SK-N-SH (cell line): ENCODE measurements around the gene SLC6A20. TPM values are rescaled to one million over a fixed set of nuclear protein-coding genes. Genes with fewer than 3 reads are reported as not detected.

Experiments
- CTCF ChIA-PET: fragments of 300-600, 350-600 bp; formaldehyde crosslinking; extraction: SDS; loops from one replicate; lab custom pipeline; 2021; lab: Yijun Ruan, JAX
- POLR2A ChIA-PET: fragments of 350-600 bp; sonication (Branson Sonifier 250); formaldehyde crosslinking; extraction: SDS; loops from one replicate; lab custom pipeline; 2020; ENCODE audit warnings: antibody characterized with exemption, inconsistent platforms; lab: Yijun Ruan, JAX
- DNase-seq: peaks from one replicate; pipeline ENCODE4 v3.0.0; 2012
- H2AFZ ChIP-seq: fragments of 200-600 bp; sonication (generic); 2 replicates; pipeline ENCODE4 v1.8.1; 2016; ENCODE audit warnings: antibody characterized with exemption, mild to moderate bottlenecking, low read depth
- H3F3A ChIP-seq: fragments of 200-600 bp; sonication (generic); replicated peaks from 2 replicates; pipeline ENCODE3; 2016; ENCODE audit warnings: antibody characterized with exemption, mild to moderate bottlenecking; ENCODE audit not compliant: insufficient read depth
- H3K27ac ChIP-seq, 2 experiments: fragments of 200-500 bp in 1 of 2; fragments of 200-600 bp in 1 of 2; sonication (Bioruptor generic) in 1 of 2; sonication (generic), shearing (Covaris generic) in 1 of 2; 2 replicates each; pipeline versions ENCODE4 v1.5.1 to v1.6.1; 2014 to 2016; ENCODE audit warnings: low read depth in 2 of 2, inconsistent platforms in 1 of 2, low read length in 1 of 2, mild to moderate bottlenecking in 1 of 2, mixed read lengths in 1 of 2
- H3K27me3 ChIP-seq: fragments of 200-600 bp; sonication (generic), shearing (Covaris generic); 2 replicates; pipeline ENCODE4 v1.6.1; 2016; ENCODE audit warnings: mixed run types; ENCODE audit not compliant: insufficient read depth
- H3K36me3 ChIP-seq, 2 experiments: fragments of 200-500 bp in 1 of 2; fragments of 200-600 bp in 1 of 2; sonication (Bioruptor generic) in 1 of 2; sonication (generic) in 1 of 2; replicated peaks in 1 of 2; 2 replicates each; pipeline versions ENCODE3 to v1.5.1; 2014 to 2016; ENCODE audit warnings: low read length in 1 of 2, mild to moderate bottlenecking in 1 of 2; ENCODE audit not compliant: insufficient read depth in 2 of 2, control insufficient read depth in 1 of 2
- H3K4me1 ChIP-seq, 2 experiments: fragments of 200-500 bp in 1 of 2; fragments of 200-600 bp in 1 of 2; sonication (Bioruptor generic) in 1 of 2; sonication (generic), shearing (Covaris generic) in 1 of 2; 2 replicates each; pipeline versions ENCODE4 v1.5.1 to v1.6.1; 2014 to 2016; ENCODE audit warnings: low read depth in 1 of 2, low read length in 1 of 2, mixed run types in 1 of 2; ENCODE audit not compliant: insufficient read depth in 2 of 2, control insufficient read depth in 1 of 2
- H3K4me2 ChIP-seq: fragments of 200-600 bp; sonication (generic), shearing (Covaris generic); 2 replicates; pipeline ENCODE4 v1.6.1; 2017; ENCODE audit warnings: mixed run types
- H3K4me3 ChIP-seq, 2 experiments: fragments of 200-500 bp in 1 of 2; fragments of 200-600 bp in 1 of 2; sonication (Bioruptor generic) in 1 of 2; sonication (generic), shearing (Covaris generic) in 1 of 2; 2 replicates each; pipeline versions ENCODE4 v1.5.1 to v1.8.1; 2014 to 2016; ENCODE audit warnings: low read depth in 2 of 2, inconsistent platforms in 1 of 2, low read length in 1 of 2, mild to moderate bottlenecking in 1 of 2, mixed read lengths in 1 of 2, moderate library complexity in 1 of 2
- H3K79me2 ChIP-seq: fragments of 200-600 bp; sonication (generic); 2 replicates; pipeline ENCODE4 v1.8.1; 2017; ENCODE audit warnings: mild to moderate bottlenecking; ENCODE audit not compliant: insufficient read depth
- H3K9ac ChIP-seq: fragments of 200-600 bp; sonication (generic); 2 replicates; pipeline ENCODE4 v1.6.1; 2017; ENCODE audit warnings: mixed run types
- H3K9me2 ChIP-seq: fragments of 200-600 bp; sonication (generic); 2 replicates; pipeline ENCODE4 v1.6.1; 2017; ENCODE audit warnings: mixed run types
- H3K9me3 ChIP-seq: fragments of 200-600 bp; sonication (generic); 2 replicates; pipeline ENCODE4 v1.6.1; 2017; ENCODE audit warnings: mixed run types, mild to moderate bottlenecking, moderate library complexity
- H4K20me1 ChIP-seq: fragments of 200-600 bp; sonication (generic); 2 replicates; pipeline ENCODE4 v1.6.1; 2017; ENCODE audit warnings: mild to moderate bottlenecking, mixed run types; ENCODE audit not compliant: insufficient read depth
- FOSL2 ChIP-seq: IDR thresholded peaks from 2 replicates; pipeline ENCODE4 v1.4.0; 2012; ENCODE audit warnings: low read depth, mild to moderate bottlenecking, moderate library complexity, borderline replicate concordance
- FOXJ3 ChIP-seq: sonication (generic); formaldehyde crosslinking; IDR thresholded peaks from 2 replicates; pipeline ENCODE4 v1.5.1; 2020; ENCODE audit warnings: mild to moderate bottlenecking, missing genetic modification reagents
- FOXM1 ChIP-seq: IDR thresholded peaks from 2 replicates; pipeline ENCODE4 v1.4.0; 2012; ENCODE audit warnings: low read depth, mild to moderate bottlenecking
- JUND ChIP-seq: IDR thresholded peaks from 2 replicates; pipeline ENCODE4 v1.4.0; 2012
- MAX ChIP-seq: IDR thresholded peaks from 2 replicates; pipeline ENCODE4 v1.4.0; 2012; ENCODE audit warnings: low read depth
- MEF2A ChIP-seq: IDR thresholded peaks from 2 replicates; pipeline ENCODE4 v1.4.0; 2012; ENCODE audit warnings: low read depth, borderline replicate concordance
- MXI1 ChIP-seq: IDR thresholded peaks from 2 replicates; pipeline ENCODE4 v1.6.1; 2012; ENCODE audit warnings: mild to moderate bottlenecking, low read depth, low read length, improper control_type of control experiment
- PBX3 ChIP-seq: IDR thresholded peaks from 2 replicates; pipeline ENCODE4; 2012
- RAD21 ChIP-seq: IDR thresholded peaks from 2 replicates; pipeline ENCODE4 v1.6.1; 2012; ENCODE audit warnings: mild to moderate bottlenecking, low read length
- RCOR1 ChIP-seq: fragments of 150-350 bp; IDR thresholded peaks from 2 replicates; pipeline ENCODE4 v1.6.1; 2017; ENCODE audit warnings: antibody characterized with exemption, low read length
- RXRA ChIP-seq: IDR thresholded peaks from 2 replicates; pipeline ENCODE4 v1.4.0; 2012; ENCODE audit warnings: low read depth, mild to moderate bottlenecking, borderline replicate concordance
- SIN3A ChIP-seq: IDR thresholded peaks from 2 replicates; pipeline ENCODE4 v1.6.1; 2012; ENCODE audit warnings: low read depth, mild to moderate bottlenecking, low read length, moderate library complexity, borderline replicate concordance
- TAF1 ChIP-seq: IDR thresholded peaks from 2 replicates; pipeline ENCODE4 v1.6.1; 2012; ENCODE audit warnings: low read depth, mild to moderate bottlenecking, low read length, moderate library complexity, borderline replicate concordance
- USF1 ChIP-seq: IDR thresholded peaks from 2 replicates; pipeline ENCODE4 v1.4.0; 2012; ENCODE audit warnings: low read depth, borderline replicate concordance
- WGBS: methylation state at CpG from one replicate; pipeline ENCODE4 v1.1.6; 2017; ENCODE audit warnings: low lambda C conversion rate; 5-methylcytosine and 5-hydroxymethylcytosine counted together
- polyA plus RNA-seq, 3 experiments: library from polyadenylated mRNA; depleted of rRNA; stranded (reverse); fragments of >200 nt; gene quantifications; 2 replicates each; pipeline ENCODE4 v1.2.3, GENCODE V29; 2012

SLC6A20 gene
- polyA plus RNA-seq, 1 of the 3 experiments (the other 2 are of a cell fraction): not detected

- H3K36me3 ChIP-seq: no peaks in the 10 kb centered on the region
- ChIA-PET POLR2A (no interaction called here), CTCF (interaction anchor here (1.1 to 1.8 kb wide), 3 partner anchors 14 to 154 kb away, joined by 3 to 7 read pairs (median 5); no protein-coding TSS in a partner anchor)
- H3K9ac ChIP-seq: no peak overlapping the region
- H3K79me2 ChIP-seq: no peaks in the 10 kb centered on the region
- H3K4me1 ChIP-seq: no peaks in the 10 kb centered on the region
- H3K4me3 ChIP-seq: no peak overlapping the region
- no peaks in the 10 kb centered on the region for H3K9me3 ChIP-seq
- H3K27me3 ChIP-seq: peaks cover 20% of the 10 kb centered on the region; the same call in 1 of the 2 replicates
- H3K27ac ChIP-seq: no peak overlapping the region
- H2AFZ ChIP-seq: no peak overlapping the region
- 48% methylated on average over 12 of the region's 17 CpGs for WGBS
- no peak for TF ChIP-seq FOSL2
- TF ChIP-seq PBX3: no peak
- TF ChIP-seq RAD21: no peak
- no peak for TF ChIP-seq MXI1
- no peak for TF ChIP-seq TAF1
- no peak for TF ChIP-seq MAX
- TF ChIP-seq USF1: no peak
- TF ChIP-seq FOXJ3 (CRISPR knock-in tag): no peak
- no peak for TF ChIP-seq FOXM1
- TF ChIP-seq SIN3A: no peak
- no peak for TF ChIP-seq JUND
- no peak overlapping the region for H3K4me2 ChIP-seq
- no peaks in the 10 kb centered on the region for H3K9me2 ChIP-seq
- DNase-seq: no peak
- no peaks in the 10 kb centered on the region for H3F3A ChIP-seq
- H4K20me1 ChIP-seq: no peaks in the 10 kb centered on the region
Measured at GRCh38 chr3:45775571-45776300, 20.6 kb downstream of the SLC6A20 start.

GRCh38 chr3:45774581-45775521 is 21.5 kb downstream of the SLC6A20 start:
- H3K9ac ChIP-seq: no peak overlapping the region
- no peak for DNase-seq
- H3F3A ChIP-seq: no peaks in the 10 kb centered on the region
- H3K27ac ChIP-seq: no peak overlapping the region
- CTCF ChIA-PET: interaction anchor here (0.7 to 2.3 kb wide), 5 partner anchors 14 to 303 kb away, joined by 3 to 11 read pairs (median 4); no protein-coding TSS in a partner anchor
- POLR2A ChIA-PET: no interaction called here
- no peaks in the 10 kb centered on the region for H3K4me1 ChIP-seq
- TF ChIP-seq MEF2A: no peak
- TF ChIP-seq RCOR1: no peak
- no peak for TF ChIP-seq PBX3
- no peak for TF ChIP-seq JUND
- TF ChIP-seq FOXM1: no peak
- no peak for TF ChIP-seq RXRA
- no peaks in the 10 kb centered on the region for H3K9me3 ChIP-seq
- H3K79me2 ChIP-seq: no peaks in the 10 kb centered on the region
- H3K27me3 ChIP-seq: peaks cover 20% of the 10 kb centered on the region; the same call in 1 of the 2 replicates
- H3K36me3 ChIP-seq: no peaks in the 10 kb centered on the region
- WGBS: 42% methylated on average over 8 of the region's 8 CpGs
- H2AFZ ChIP-seq: no peak overlapping the region
- no peaks in the 10 kb centered on the region for H3K9me2 ChIP-seq
- H3K4me3 ChIP-seq: no peak overlapping the region
- H3K4me2 ChIP-seq: no peak overlapping the region
- H4K20me1 ChIP-seq: no peaks in the 10 kb centered on the region
